Measurements from ENCODE around the gene SPTLC2.
A peak's percentile ranks its signal among the peaks of the same experiment; 100 is the strongest.

SPTLC2 gene

DNA sequence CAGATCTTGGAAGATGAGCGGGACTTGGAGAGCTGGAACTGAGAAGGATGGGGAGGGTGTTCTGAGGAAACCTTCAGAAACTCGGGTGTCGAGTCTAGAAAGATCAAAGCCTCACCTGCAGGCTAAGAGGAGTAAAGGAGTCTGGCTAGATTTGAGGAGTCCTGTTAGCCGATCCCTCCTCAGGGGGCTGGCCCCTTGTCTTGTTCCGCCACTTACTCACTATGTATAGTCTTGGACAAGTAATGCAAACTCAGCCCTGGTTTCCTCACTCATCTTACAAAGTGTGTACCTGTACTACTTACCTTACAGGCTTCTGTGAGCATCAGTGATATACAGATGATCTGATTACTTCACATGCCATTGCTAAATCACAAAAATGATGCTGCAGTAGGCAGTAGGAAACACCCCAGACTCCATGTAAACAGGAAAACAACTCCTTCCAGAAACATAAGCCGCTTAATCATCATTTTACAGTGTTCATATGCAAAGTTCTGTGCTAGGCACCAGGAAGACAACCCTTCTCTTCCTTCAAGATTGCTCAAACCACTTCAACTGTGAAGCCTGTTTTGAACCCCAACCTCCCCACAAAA is 2.0 kb upstream of the SPTLC2 start:
- Histone ChIP-seq H3K9ac (ENCODE audit: low read length) (no peak overlapping the region), H3K4me1 (ENCODE audit: control insufficient read depth, insufficient read depth, low read length) (peaks cover 7% of the 10 kb centered on the region), H3K27me3 (ENCODE audit: control insufficient read depth, insufficient read depth, low read length) (no peaks in the 10 kb centered on the region), H3K27ac (ENCODE audit: low read depth, low read length) (no peak overlapping the region), H3K4me3 (ENCODE audit: low read length) (no peak overlapping the region), H3K36me3 (ENCODE audit: control insufficient read depth, insufficient read depth, low read length) (no peaks in the 10 kb centered on the region)

GRCh38 chr14:77616133-77616453 is 344 bp downstream of the SPTLC2 start:
- Histone ChIP-seq H3K4me1 (ENCODE audit: control insufficient read depth, insufficient read depth, low read length) (peaks cover 7% of the 10 kb centered on the region), H3K4me3 (ENCODE audit: low read length) (peak overlapping the region; percentile 90), H3K9ac (ENCODE audit: low read length) (peak overlapping the region; percentile 62), H3K27me3 (ENCODE audit: control insufficient read depth, insufficient read depth, low read length) (no peaks in the 10 kb centered on the region), H3K36me3 (ENCODE audit: control insufficient read depth, insufficient read depth, low read length) (no peaks in the 10 kb centered on the region), H3K27ac (ENCODE audit: low read depth, low read length) (peak overlapping the region; percentile 64)

- Histone ChIP-seq H3K9ac (ENCODE audit: low read length) (peak overlapping the region; percentile 62), H3K4me3 (ENCODE audit: low read length) (peak overlapping the region; percentile 90), H3K4me1 (ENCODE audit: control insufficient read depth, insufficient read depth, low read length) (peaks cover 7% of the 10 kb centered on the region), H3K27ac (ENCODE audit: low read depth, low read length) (peak overlapping the region; percentile 64), H3K27me3 (ENCODE audit: control insufficient read depth, insufficient read depth, low read length) (no peaks in the 10 kb centered on the region), H3K36me3 (ENCODE audit: control insufficient read depth, insufficient read depth, low read length) (peaks cover under 1% of the 10 kb centered on the region)
Observed at GRCh38 chr14:77615361-77616132, 890 bp downstream of the SPTLC2 start.

- Histone ChIP-seq H3K4me3 (ENCODE audit: low read length) (no peak overlapping the region), H3K27me3 (ENCODE audit: control insufficient read depth, insufficient read depth, low read length) (no peaks in the 10 kb centered on the region), H3K9ac (ENCODE audit: low read length) (no peak overlapping the region), H3K27ac (ENCODE audit: low read depth, low read length) (no peak overlapping the region), H3K4me1 (ENCODE audit: control insufficient read depth, insufficient read depth, low read length) (peaks cover 7% of the 10 kb centered on the region), H3K36me3 (ENCODE audit: control insufficient read depth, insufficient read depth, low read length) (peaks cover 2% of the 10 kb centered on the region)
Observed at GRCh38 chr14:77613201-77613600, 3.2 kb downstream of the SPTLC2 start.

- Histone ChIP-seq H3K27ac (ENCODE audit: low read depth, low read length) (no peak overlapping the region), H3K4me3 (ENCODE audit: low read length) (no peak overlapping the region), H3K27me3 (ENCODE audit: control insufficient read depth, insufficient read depth, low read length) (no peaks in the 10 kb centered on the region), H3K36me3 (ENCODE audit: control insufficient read depth, insufficient read depth, low read length) (peaks cover 2% of the 10 kb centered on the region), H3K4me1 (ENCODE audit: control insufficient read depth, insufficient read depth, low read length) (peaks cover 7% of the 10 kb centered on the region), H3K9ac (ENCODE audit: low read length) (no peak overlapping the region)
Observed at GRCh38 chr14:77612011-77612620, 4.3 kb downstream of the SPTLC2 start.

GRCh38 chr14:77610553-77610952 is 5.9 kb downstream of the SPTLC2 start:
- Histone ChIP-seq H3K9ac (ENCODE audit: low read length) (no peak overlapping the region), H3K4me1 (ENCODE audit: control insufficient read depth, insufficient read depth, low read length) (peaks cover 4% of the 10 kb centered on the region), H3K27me3 (ENCODE audit: control insufficient read depth, insufficient read depth, low read length) (no peaks in the 10 kb centered on the region), H3K36me3 (ENCODE audit: control insufficient read depth, insufficient read depth, low read length) (peaks cover 2% of the 10 kb centered on the region), H3K27ac (ENCODE audit: low read depth, low read length) (no peak overlapping the region), H3K4me3 (ENCODE audit: low read length) (no peak overlapping the region)

DNA sequence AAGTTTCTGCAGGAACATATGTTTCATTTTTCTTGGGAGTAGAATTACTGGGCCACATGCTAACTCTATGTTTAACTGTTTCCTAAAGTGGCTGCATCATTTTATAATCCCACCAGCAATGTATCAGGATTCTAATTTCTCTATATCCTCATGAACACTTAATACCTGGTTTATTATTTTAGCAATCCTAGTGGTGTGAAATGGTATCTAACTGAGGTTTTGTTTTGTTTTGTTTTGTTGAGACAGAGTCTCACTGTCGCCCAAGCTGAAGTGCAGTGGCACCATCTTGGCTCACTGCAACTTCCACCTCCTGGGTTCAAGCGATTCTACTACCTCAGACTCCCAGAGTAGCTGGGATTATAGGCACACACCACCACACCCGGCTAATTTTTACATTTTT is 6.5 kb downstream of the SPTLC2 start:
- no peak overlapping the region for H3K9ac ChIP-seq (ENCODE audit: low read length)
- no peaks in the 10 kb centered on the region for H3K4me1 ChIP-seq (ENCODE audit: control insufficient read depth, insufficient read depth, low read length)
- H3K36me3 ChIP-seq (ENCODE audit: control insufficient read depth, insufficient read depth, low read length): peaks cover 2% of the 10 kb centered on the region
- H3K27ac ChIP-seq (ENCODE audit: low read depth, low read length): no peak overlapping the region
- no peaks in the 10 kb centered on the region for H3K27me3 ChIP-seq (ENCODE audit: control insufficient read depth, insufficient read depth, low read length)
- H3K4me3 ChIP-seq (ENCODE audit: low read length): no peak overlapping the region

- H3K9ac ChIP-seq (ENCODE audit: low read length): no peak overlapping the region
- peaks cover 2% of the 10 kb centered on the region for H3K36me3 ChIP-seq (ENCODE audit: control insufficient read depth, insufficient read depth, low read length)
- H3K4me3 ChIP-seq (ENCODE audit: low read length): no peak overlapping the region
- no peaks in the 10 kb centered on the region for H3K27me3 ChIP-seq (ENCODE audit: control insufficient read depth, insufficient read depth, low read length)
- H3K27ac ChIP-seq (ENCODE audit: low read depth, low read length): no peak overlapping the region
- no peaks in the 10 kb centered on the region for H3K4me1 ChIP-seq (ENCODE audit: control insufficient read depth, insufficient read depth, low read length)
Observed at GRCh38 chr14:77607741-77608302, 8.6 kb downstream of the SPTLC2 start.

DNA sequence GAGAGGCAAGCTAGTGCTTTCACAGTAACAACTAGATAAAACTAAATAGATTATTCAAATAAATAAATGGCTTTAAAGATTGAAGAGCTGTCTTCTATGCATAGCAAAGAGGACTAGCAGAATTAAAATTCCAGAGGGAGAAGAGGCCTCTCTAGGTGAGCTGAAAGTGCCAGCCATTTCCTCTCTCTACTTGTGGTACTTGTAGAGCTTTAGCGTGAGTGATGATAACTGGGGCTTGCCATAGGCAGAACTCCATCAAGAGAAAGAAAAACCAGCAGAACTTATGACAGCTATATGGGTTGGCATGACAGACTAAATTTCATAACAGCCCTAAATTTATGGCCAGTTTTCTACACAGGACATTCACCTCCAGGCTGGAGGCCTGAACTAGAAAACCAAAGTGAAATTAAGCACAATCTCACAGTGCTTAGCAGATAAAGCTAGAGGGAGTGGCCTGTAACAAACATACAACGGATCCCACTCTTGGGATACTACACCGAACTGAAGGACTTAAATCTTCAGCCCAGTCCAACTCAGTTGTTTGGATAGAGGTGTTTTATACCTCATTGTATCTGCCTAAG is 11.0 kb downstream of the SPTLC2 start:
- no peak overlapping the region for H3K4me3 ChIP-seq (ENCODE audit: low read length)
- H3K27ac ChIP-seq (ENCODE audit: low read depth, low read length): no peak overlapping the region
- H3K36me3 ChIP-seq (ENCODE audit: control insufficient read depth, insufficient read depth, low read length): peaks cover under 1% of the 10 kb centered on the region
- H3K4me1 ChIP-seq (ENCODE audit: control insufficient read depth, insufficient read depth, low read length): no peaks in the 10 kb centered on the region
- no peaks in the 10 kb centered on the region for H3K27me3 ChIP-seq (ENCODE audit: control insufficient read depth, insufficient read depth, low read length)
- no peak overlapping the region for H3K9ac ChIP-seq (ENCODE audit: low read length)

GRCh38 chr14:77603654-77604255 is 12.7 kb downstream of the SPTLC2 start:
- Histone ChIP-seq H3K9ac (ENCODE audit: low read length) (no peak overlapping the region), H3K4me1 (ENCODE audit: control insufficient read depth, insufficient read depth, low read length) (no peaks in the 10 kb centered on the region), H3K27me3 (ENCODE audit: control insufficient read depth, insufficient read depth, low read length) (no peaks in the 10 kb centered on the region), H3K4me3 (ENCODE audit: low read length) (no peak overlapping the region), H3K36me3 (ENCODE audit: control insufficient read depth, insufficient read depth, low read length) (no peaks in the 10 kb centered on the region), H3K27ac (ENCODE audit: low read depth, low read length) (no peak overlapping the region)

DNA sequence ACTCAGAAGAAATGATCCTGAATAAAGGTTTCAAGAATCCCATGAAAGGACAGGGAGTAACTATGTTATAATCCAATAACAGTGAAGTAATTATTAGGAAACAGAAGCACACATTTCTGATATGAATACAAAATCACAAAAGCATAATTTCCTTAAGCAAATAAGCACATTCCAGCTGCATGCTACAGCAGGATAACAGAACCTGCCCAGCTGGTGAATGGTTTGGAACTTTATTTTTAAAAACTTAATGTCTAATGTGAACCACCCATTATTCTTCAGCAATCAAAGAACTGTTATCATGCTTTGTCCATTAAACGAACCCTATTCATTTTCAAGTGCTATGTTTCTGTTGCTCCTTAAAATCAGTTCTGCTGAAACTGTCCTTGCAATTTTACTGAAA is 13.4 kb downstream of the SPTLC2 start:
- H3K27me3 ChIP-seq (ENCODE audit: control insufficient read depth, insufficient read depth, low read length): no peaks in the 10 kb centered on the region
- H3K9ac ChIP-seq (ENCODE audit: low read length): no peak overlapping the region
- H3K4me3 ChIP-seq (ENCODE audit: low read length): no peak overlapping the region
- no peaks in the 10 kb centered on the region for H3K4me1 ChIP-seq (ENCODE audit: control insufficient read depth, insufficient read depth, low read length)
- H3K27ac ChIP-seq (ENCODE audit: low read depth, low read length): no peak overlapping the region
- H3K36me3 ChIP-seq (ENCODE audit: control insufficient read depth, insufficient read depth, low read length): no peaks in the 10 kb centered on the region

All from rectal smooth muscle tissue (tissue), 1 donor.